Esophagus squamous epithelium (tissue), 4 donors: Measurements from ENCODE around the gene HHIP.

Experiments
- CTCF ChIP-seq, 6 experiments: fragments of 450-650 bp in 4 of 6; fragments of 200-600 bp in 2 of 6; sonication (generic) in 2 of 6; IDR thresholded peaks; one replicate each; pipeline ENCODE4 v1.5.1; 2016 to 2019; ENCODE audit warnings: antibody characterized with exemption in 6 of 6, mild to moderate bottlenecking in 4 of 6, moderate library complexity in 4 of 6
- POLR2A ChIP-seq, 4 donors: fragments of 450-650 bp; IDR thresholded peaks; one replicate each; pipeline ENCODE4 v1.6.1; 2017; ENCODE audit warnings: antibody characterized with exemption in 4 of 4, mild to moderate bottlenecking in 4 of 4, moderate library complexity in 3 of 4

- TF ChIP-seq CTCF (IDR thresholded peaks at IDR 0.05), result no peak
- TF ChIP-seq POLR2A (IDR thresholded peaks at IDR 0.05), result no peak
Observed at GRCh38 chr4:144723471-144723870, 77.5 kb downstream of the HHIP start.
